ACC112 (cell line): ENCODE results near the gene HTR3C.
"Not testable (repeated sequence)": the region's sequence is repeated elsewhere in the genome, so short reads cannot be mapped to it uniquely, and the experiment has no call there.

Experiments
- H2AFZ ChIP-seq: fragments of 200-600 bp; sonication (generic); one replicate; pipeline ENCODE4 v1.6.0; 2017; ENCODE audit warnings: antibody characterized with exemption, low read length; ENCODE audit not compliant: unreplicated experiment
- H3K27ac ChIP-seq: fragments of 200-600 bp; sonication (generic); 2 replicates; pipeline ENCODE4 v1.5.1; 2014; ENCODE audit warnings: low read depth, mild to moderate bottlenecking, antibody characterized with exemption, low read length, moderate library complexity
- H3K27me3 ChIP-seq: fragments of 200-600 bp; sonication (generic); 2 replicates; pipeline ENCODE4 v1.6.1; 2014; ENCODE audit warnings: mild to moderate bottlenecking, antibody characterized with exemption, low read length, moderate library complexity, mixed read lengths; ENCODE audit not compliant: insufficient read depth
- H3K36me3 ChIP-seq: fragments of 200-600 bp; sonication (generic); 2 replicates; pipeline ENCODE4 v1.6.1; 2016; ENCODE audit warnings: mild to moderate bottlenecking, antibody characterized with exemption, low read length, moderate library complexity, mixed read lengths; ENCODE audit not compliant: insufficient read depth
- H3K4me1 ChIP-seq: fragments of 200-600 bp; sonication (generic); one replicate; pipeline ENCODE4 v1.6.1; 2016; ENCODE audit warnings: low read length, mixed read lengths; ENCODE audit not compliant: insufficient read depth, unreplicated experiment, control insufficient read depth
- H3K4me3 ChIP-seq: fragments of 200-600 bp; sonication (generic); 2 replicates; pipeline ENCODE4 v1.5.1; 2014; ENCODE audit warnings: mild to moderate bottlenecking, low read depth, low read length
- H3K79me2 ChIP-seq: fragments of 200-600 bp; sonication (generic); one replicate; pipeline ENCODE4 v1.6.0; 2016; ENCODE audit warnings: low read length; ENCODE audit not compliant: control insufficient read depth, unreplicated experiment, insufficient read depth

The HTR3C gene

DNA sequence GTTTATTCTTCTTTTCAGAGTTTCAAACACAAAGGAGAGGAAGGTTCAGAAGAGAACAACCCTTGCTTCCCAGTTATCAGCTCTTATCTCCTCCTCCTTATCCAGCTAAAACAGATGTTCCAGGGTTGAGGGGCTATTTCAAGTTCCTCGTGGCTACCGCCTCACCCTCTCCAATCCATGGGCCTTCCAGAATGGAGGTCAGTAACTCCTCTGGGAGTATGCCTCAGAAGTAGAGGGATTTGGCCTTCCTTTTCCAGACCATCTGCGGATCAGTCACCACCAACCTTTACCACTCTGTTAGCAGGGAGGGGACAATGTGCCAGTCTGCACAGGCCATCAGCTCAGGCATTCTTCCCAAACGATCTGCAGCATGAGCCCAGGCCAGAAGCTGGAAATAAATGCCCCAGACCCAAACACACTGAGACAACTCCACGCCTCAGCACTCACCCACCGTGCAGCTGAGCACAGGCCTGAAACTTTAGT lies 14.8 kb downstream of the HTR3C start:
- Histone ChIP-seq H3K27ac (no peak overlapping the region), H3K79me2 (no peaks in the 10 kb centered on the region), H3K4me3 (no peak overlapping the region), H3K36me3 (no peaks in the 10 kb centered on the region), H3K4me1 (no peaks in the 10 kb centered on the region), H2AFZ (no peak overlapping the region), H3K27me3 (peaks cover 7% of the 10 kb centered on the region; the same call in 1 of the 2 replicates)

DNA sequence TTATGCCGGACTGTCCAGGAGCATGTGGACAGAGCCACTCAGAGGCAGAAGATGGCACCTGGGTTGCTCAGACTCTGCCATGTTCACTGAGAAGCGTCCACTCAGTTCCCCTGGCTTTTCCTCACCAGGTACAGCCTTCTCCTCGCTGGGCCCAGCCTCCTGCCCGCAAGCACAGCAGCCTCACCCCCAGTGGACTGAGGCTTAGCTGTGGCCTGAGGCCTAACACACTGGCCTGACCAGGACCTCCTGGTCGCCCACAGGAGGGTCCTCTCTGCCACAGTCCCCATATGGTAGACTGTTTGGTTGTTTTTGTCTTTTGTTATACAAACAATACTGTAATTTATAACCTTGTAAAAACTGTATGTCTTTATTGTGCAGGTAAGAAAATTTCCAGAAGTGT lies 15.5 kb downstream of the HTR3C start:
- Histone ChIP-seq H3K79me2 (no peaks in the 10 kb centered on the region), H3K36me3 (no peaks in the 10 kb centered on the region), H2AFZ (no peak overlapping the region), H3K27me3 (peaks cover 8% of the 10 kb centered on the region; the same call in 1 of the 2 replicates), H3K27ac (no peak overlapping the region), H3K4me1 (no peaks in the 10 kb centered on the region), H3K4me3 (no peak overlapping the region)

DNA sequence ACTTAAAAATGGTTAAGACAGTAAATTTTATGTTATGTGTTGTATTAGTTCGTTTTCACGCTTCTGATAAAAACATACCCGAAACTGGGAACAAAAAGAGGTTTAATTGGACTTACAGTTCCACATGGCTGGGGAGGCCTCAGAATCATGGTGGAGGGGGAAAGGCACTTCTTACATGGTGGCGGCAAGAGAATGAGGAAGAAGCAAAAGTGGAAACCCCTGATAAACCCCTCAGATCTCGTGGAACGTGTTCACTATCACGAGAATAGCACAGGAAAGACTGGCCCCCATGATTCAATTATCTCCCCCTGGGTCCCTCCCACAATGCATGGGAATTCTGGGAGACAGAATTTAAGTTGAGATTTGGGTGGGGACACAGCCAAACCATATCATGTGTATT lies 18.3 kb downstream of the HTR3C start:
- H3K4me3 ChIP-seq, H3K36me3 ChIP-seq, H2AFZ ChIP-seq, H3K27ac ChIP-seq, H3K4me1 ChIP-seq, H3K79me2 ChIP-seq: not testable (repeated sequence)
- peaks cover 19% of the 10 kb centered on the region for H3K27me3 ChIP-seq

DNA sequence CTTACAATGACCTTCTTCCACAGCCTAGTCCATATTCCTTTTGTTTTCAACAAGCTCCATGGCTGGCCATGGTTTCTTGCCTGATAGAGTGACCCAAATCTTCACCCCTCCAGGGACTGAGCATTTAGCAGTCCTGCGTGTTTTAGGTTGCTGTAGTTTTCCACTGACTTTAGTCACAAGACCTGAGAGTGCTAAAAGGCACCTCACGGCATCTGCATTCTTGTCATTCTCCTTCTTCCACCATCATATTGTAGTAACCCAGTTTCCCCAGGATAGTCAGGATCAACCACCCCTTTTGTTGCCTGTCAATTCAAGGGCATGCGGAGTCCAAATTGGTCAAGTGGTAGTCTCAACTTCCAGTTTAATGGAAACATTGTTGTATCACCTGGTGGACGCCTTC lies 20.8 kb downstream of the HTR3C start:
- Histone ChIP-seq H3K27me3 (peaks cover 19% of the 10 kb centered on the region), H2AFZ (no peak overlapping the region), H3K36me3 (no peaks in the 10 kb centered on the region), H3K4me1 (no peaks in the 10 kb centered on the region), H3K4me3 (no peak overlapping the region), H3K79me2 (no peaks in the 10 kb centered on the region), H3K27ac (no peak overlapping the region)

DNA sequence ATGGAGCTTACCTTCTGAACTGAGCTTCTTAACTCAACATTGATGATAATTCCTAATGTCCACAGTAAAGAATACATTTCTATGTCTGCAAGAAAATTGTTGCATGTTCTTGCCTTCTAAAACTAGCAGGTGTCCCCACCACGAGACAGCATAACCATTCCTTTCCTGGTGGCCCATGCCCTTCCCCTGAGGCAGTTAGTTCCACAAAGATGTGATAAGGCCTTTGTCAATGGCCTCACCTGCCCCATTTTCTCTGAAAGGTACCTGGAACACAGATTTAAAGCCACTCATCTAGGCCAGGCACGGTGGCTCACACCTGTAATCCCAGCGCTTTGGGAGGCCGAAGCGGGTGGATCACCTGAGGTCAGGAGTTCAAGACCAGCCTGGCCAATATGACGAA lies 23.1 kb downstream of the HTR3C start:
- Histone ChIP-seq H3K4me3 (no peak overlapping the region), H2AFZ (no peak overlapping the region), H3K4me1 (no peaks in the 10 kb centered on the region), H3K79me2 (no peaks in the 10 kb centered on the region), H3K27ac (no peak overlapping the region), H3K36me3 (no peaks in the 10 kb centered on the region), H3K27me3 (peaks cover 16% of the 10 kb centered on the region)

DNA sequence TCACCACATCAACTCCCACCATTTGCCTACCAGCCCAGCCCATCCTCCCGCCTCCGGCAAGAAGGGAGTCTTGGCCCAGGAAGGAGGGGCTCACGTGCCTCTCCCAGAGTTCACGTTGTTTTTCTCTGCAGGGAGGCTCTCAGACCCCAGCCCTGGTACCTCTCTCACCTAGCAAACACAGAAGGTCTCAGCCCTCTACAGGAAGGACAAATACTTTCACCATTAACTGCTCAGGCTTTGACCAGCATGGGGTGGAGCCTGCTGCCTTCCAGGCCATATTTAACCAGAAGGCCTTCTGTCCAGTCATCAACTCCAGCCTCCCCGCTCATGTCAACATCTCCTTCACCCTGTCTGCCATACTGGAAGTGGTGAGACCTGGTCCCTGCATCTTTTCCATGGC lies 25.0 kb downstream of the HTR3C start:
- H3K79me2 ChIP-seq = no peaks in the 10 kb centered on the region
- no peak overlapping the region for H3K27ac ChIP-seq
- H3K36me3 ChIP-seq = no peaks in the 10 kb centered on the region
- H3K27me3 ChIP-seq = peaks cover 12% of the 10 kb centered on the region
- H2AFZ ChIP-seq = no peak overlapping the region
- H3K4me1 ChIP-seq = no peaks in the 10 kb centered on the region
- no peak overlapping the region for H3K4me3 ChIP-seq

DNA sequence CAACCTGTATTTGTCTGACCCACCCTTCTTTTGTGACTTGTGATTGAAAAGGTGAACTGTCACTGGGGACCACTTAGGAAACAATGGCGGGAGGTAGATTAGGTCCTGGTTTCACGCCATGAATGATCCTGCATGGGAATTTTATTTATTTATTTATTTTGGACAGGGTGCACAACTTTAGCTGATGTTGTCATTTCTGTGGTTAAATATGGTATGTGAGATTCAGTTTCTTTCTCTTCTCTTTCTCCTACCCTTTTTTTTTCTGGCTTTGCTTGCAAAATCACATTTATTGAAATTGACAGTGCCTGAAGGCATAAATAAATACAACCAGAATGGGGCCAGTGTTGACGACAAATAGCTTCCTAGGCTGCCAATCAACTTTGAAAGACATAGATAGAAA lies 26.0 kb downstream of the HTR3C start:
- Histone ChIP-seq H3K27me3 (peaks cover 6% of the 10 kb centered on the region), H3K36me3 (no peaks in the 10 kb centered on the region), H3K4me1 (no peaks in the 10 kb centered on the region), H3K27ac (no peak overlapping the region), H3K4me3 (no peak overlapping the region), H3K79me2 (no peaks in the 10 kb centered on the region), H2AFZ (no peak overlapping the region)

DNA sequence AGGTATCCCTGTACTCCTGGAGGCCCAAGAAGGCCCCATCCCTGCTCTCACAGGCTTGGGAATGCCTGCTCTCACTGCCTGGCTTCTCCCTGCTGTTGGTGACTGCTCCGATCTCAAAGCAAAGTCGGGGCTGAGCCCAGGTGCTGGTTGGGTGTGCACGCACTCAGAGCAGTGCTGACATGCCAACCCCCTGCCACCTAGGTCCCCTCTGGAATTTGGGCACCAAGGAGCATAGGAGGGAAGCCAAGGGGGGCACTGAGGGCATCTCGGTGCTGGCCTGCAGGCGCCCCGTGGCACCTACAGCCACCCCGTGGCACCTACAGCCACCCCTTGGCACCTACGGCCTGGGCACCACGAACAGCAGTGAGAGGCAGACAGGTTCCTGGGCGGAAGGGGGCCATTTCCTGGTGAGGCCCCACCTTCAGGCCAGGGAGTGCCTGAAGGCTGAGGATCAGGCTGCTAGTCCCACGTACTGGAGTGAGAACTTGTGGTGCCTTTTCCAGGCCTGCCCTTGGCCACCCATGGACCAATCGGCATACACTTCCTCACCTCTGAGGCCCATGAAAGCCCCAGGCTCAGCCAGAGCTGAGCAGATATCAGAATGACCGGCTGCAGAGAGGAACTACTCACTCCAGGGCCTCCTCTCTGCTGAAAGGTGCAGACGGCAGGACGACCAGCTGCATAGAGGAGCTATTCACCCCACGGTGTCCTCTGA lies 28.4 kb downstream of the HTR3C start:
- no peaks in the 10 kb centered on the region for H3K79me2 ChIP-seq
- no peaks in the 10 kb centered on the region; the same call in 1 of the 2 replicates for H3K27me3 ChIP-seq
- no peaks in the 10 kb centered on the region for H3K36me3 ChIP-seq
- H3K4me1 ChIP-seq = no peaks in the 10 kb centered on the region
- no peak overlapping the region for H3K4me3 ChIP-seq
- H3K27ac ChIP-seq = no peak overlapping the region
- H2AFZ ChIP-seq = no peak overlapping the region

DNA sequence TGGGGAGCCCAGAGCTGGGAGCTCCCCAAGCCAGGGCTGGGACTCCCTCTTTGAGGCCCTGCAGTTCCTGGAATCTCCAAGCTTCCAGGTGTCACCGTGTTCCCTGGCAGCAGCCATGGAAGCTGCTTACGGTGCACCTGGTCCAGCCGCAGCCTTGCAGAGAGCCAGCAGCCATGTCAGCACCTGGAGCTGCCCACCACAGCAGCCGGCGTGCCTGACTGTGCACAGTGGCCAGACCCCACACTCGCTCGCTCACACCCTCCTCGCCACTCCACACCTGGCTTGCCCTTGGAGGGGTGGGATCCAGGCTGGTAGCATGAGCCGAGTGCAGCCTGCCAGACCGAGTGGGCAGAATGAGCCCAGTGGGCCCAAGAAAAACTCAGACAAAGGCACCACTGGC lies 29.2 kb downstream of the HTR3C start:
- Histone ChIP-seq H3K4me3 (no peak overlapping the region), H3K36me3 (no peaks in the 10 kb centered on the region), H2AFZ (no peak overlapping the region), H3K27ac (no peak overlapping the region), H3K27me3 (no peaks in the 10 kb centered on the region; the same call in 1 of the 2 replicates), H3K4me1 (no peaks in the 10 kb centered on the region), H3K79me2 (no peaks in the 10 kb centered on the region)

DNA sequence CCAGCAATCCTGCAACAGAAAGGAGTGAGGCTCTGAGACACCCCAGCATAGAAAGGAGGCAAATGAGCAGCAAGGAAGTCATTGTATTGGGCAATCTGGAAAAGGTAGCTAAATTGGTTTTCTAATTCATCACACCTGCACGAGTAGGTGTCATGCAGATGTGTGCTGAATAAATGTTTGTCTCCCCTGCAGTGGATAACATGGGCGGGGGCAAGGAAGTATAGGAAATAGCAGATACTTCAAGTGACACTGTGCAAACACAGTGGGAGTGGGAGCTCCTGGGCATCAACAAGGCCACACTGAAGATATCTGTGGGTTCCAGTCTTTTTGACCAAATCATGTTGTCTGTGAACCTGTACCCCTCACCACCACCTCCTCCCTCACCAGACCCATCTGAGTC lies 29.6 kb downstream of the HTR3C start:
- Histone ChIP-seq H2AFZ (no peak overlapping the region), H3K27ac (no peak overlapping the region), H3K27me3 (no peaks in the 10 kb centered on the region; the same call in 1 of the 2 replicates), H3K4me3 (no peak overlapping the region), H3K79me2 (no peaks in the 10 kb centered on the region), H3K36me3 (no peaks in the 10 kb centered on the region), H3K4me1 (no peaks in the 10 kb centered on the region)

DNA sequence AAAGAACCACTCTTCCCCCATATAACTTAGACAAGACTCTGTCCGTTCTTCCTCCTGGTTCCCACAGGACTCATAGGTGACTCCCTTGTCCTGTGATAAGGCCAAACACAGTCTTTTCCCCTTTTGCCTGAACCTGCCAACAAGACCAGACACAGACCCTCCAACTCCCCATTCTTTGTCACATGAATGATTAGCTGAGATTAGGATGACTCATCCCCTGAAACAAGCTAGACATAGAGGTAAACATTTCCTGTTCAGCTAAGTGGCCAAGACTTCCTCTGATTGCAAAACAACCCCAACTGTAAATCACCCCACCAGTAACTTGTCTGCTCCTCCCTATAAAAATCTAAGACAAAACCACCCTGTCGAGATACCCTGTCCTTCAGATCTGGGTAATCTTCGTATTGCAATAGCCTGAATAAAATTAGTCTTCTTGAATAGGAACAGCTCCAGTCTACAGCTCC lies 32.6 kb downstream of the HTR3C start:
- H2AFZ ChIP-seq = no peak overlapping the region
- no peaks in the 10 kb centered on the region; the same call in 1 of the 2 replicates for H3K27me3 ChIP-seq
- H3K27ac ChIP-seq = no peak overlapping the region
- H3K4me1 ChIP-seq = no peaks in the 10 kb centered on the region
- H3K79me2 ChIP-seq = no peaks in the 10 kb centered on the region
- no peaks in the 10 kb centered on the region for H3K36me3 ChIP-seq
- no peak overlapping the region for H3K4me3 ChIP-seq
